Esophagus squamous epithelium (tissue), 4 donors: ENCODE data around the gene OR4F15.
"Not testable (repeated sequence)": the region's sequence is repeated elsewhere in the genome, so short reads cannot be mapped to it uniquely, and the experiment has no call there.

ENCODE experiments used
- POLR2A ChIP-seq, 4 donors: fragments of 450-650 bp; IDR thresholded peaks; one replicate each; pipeline ENCODE4 v1.6.1; 2017; ENCODE audit warnings: antibody characterized with exemption in 4 of 4, mild to moderate bottlenecking in 4 of 4, moderate library complexity in 3 of 4
- TF ChIP-seq, protein P1 (sequence below), 6 experiments: fragments of 450-650 bp in 4 of 6; fragments of 200-600 bp in 2 of 6; sonication (generic) in 2 of 6; IDR thresholded peaks; one replicate each; pipeline ENCODE4 v1.5.1; 2016 to 2019; ENCODE audit warnings: antibody characterized with exemption in 6 of 6, mild to moderate bottlenecking in 4 of 6, moderate library complexity in 4 of 6

- TF ChIP-seq POLR2A (IDR thresholded peaks at IDR 0.05) = not testable (repeated sequence)
- TF ChIP-seq, protein P1, sequence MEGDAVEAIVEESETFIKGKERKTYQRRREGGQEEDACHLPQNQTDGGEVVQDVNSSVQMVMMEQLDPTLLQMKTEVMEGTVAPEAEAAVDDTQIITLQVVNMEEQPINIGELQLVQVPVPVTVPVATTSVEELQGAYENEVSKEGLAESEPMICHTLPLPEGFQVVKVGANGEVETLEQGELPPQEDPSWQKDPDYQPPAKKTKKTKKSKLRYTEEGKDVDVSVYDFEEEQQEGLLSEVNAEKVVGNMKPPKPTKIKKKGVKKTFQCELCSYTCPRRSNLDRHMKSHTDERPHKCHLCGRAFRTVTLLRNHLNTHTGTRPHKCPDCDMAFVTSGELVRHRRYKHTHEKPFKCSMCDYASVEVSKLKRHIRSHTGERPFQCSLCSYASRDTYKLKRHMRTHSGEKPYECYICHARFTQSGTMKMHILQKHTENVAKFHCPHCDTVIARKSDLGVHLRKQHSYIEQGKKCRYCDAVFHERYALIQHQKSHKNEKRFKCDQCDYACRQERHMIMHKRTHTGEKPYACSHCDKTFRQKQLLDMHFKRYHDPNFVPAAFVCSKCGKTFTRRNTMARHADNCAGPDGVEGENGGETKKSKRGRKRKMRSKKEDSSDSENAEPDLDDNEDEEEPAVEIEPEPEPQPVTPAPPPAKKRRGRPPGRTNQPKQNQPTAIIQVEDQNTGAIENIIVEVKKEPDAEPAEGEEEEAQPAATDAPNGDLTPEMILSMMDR (IDR thresholded peaks at IDR 0.05) = not testable (repeated sequence)
Observed at GRCh38 chr15:101764669-101765339, 47.2 kb upstream of the OR4F15 start.
